HFF-Myc (cell line): Measurements from ENCODE around the gene NHLH2.

Source experiments
- DNase-seq: peaks from one replicate; pipeline ENCODE4 v3.0.0-alpha.2; 2011; ENCODE audit warnings: low read depth; ENCODE audit errors: extremely low read depth
- H3K4me3 ChIP-seq: replicated peaks from 2 replicates; pipeline ENCODE4 v1.5.1; 2011; ENCODE audit warnings: low read depth, mild to moderate bottlenecking, control low read depth, low read length
- CTCF ChIP-seq: IDR thresholded peaks from 2 replicates; pipeline ENCODE4 v1.5.1; 2012; ENCODE audit warnings: mild to moderate bottlenecking, low read depth, low read length, control low read depth; ENCODE audit errors: missing control alignments

NHLH2 gene

GRCh38 chr1:115796036-115796435 lies 44.9 kb downstream of the NHLH2 start:
- no peak for DNase-seq
- no peak for TF ChIP-seq CTCF
- H3K4me3 ChIP-seq, result no peak overlapping the region

- no peak for DNase-seq
- no peak overlapping the region for H3K4me3 ChIP-seq
- no peak for TF ChIP-seq CTCF
These were observed 45.8 kb downstream of the NHLH2 start for GRCh38 chr1:115794976-115795639.

DNA sequence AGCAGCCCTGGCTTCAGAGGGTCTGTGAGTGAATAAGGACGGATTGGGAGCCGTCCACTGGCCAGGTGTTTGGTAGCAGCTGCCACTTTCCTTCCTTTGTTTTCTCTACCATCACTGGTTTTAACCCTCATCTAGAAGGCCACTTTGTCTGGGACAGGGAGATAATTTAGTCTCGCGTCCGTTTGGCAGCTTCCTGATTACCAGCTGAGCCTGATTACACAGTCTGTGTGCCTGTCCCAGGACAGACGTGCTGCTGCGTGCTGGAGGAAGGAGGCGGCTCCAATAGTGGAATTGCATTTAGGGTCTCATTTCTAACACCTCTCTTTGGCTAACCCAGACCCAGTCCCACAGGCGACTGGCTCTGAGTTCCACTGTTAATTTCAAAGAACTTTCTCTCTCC lies 47.8 kb downstream of the NHLH2 start:
- no peak for DNase-seq
- H3K4me3 ChIP-seq, result no peak overlapping the region
- no peak for TF ChIP-seq CTCF

- H3K4me3 ChIP-seq, result no peak overlapping the region
- DNase-seq, result no peak
- TF ChIP-seq CTCF, result no peak
These were observed 49.1 kb downstream of the NHLH2 start for GRCh38 chr1:115791816-115792215.

DNA sequence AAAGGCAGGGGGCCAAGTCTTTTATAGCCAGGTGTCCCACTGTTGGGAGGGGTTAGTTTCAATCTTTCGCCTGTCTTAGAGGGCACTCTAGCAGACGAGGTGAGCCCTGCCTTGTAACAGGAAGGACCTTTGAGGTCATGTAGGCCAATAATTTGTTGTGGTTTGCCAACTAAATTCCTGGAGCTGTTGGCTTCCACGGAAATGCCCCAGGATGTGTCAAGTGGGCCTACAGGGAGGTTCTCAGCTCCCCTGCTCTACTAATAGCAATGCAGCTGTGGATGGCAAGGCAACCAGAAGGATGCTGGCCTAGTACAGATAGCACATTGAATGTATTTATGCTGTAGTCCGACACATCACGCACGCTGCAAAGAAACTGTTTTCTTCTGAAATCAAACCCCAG lies 50.1 kb downstream of the NHLH2 start:
- H3K4me3 ChIP-seq, result no peak overlapping the region
- no peak for TF ChIP-seq CTCF
- no peak for DNase-seq

DNA sequence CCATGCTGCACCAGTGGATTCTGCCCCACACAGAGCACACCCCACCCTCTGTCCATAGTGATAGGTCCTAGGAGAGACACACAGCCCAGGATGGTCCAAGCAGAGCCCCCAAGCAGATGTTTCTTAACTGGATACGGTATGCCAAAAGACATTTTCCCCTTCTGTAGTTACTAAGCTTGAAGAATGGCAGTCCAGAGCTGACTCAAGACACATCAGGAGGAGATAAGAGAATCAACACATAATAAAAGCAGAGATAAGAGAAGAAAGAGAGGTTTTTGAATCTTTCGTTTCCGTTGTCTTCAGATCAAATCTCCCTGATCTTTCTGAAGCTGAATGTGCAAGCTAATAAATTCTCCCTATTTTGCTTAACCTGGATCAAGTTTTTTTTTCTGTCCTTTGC lies 50.6 kb downstream of the NHLH2 start:
- TF ChIP-seq CTCF, result no peak
- no peak overlapping the region for H3K4me3 ChIP-seq
- no peak for DNase-seq
